Fibroblast of villous mesenchyme (primary cell): ENCODE data around the gene CFC1B. TPM values are rescaled to one million over a fixed set of nuclear protein-coding genes. Genes with fewer than 3 reads are reported as not detected.
"Not testable (repeated sequence)": the region's sequence is repeated elsewhere in the genome, so short reads cannot be mapped to it uniquely, and the experiment has no call there.

Source experiments
- DNase-seq: peaks from one replicate; pipeline ENCODE4 v3.0.0-alpha.2; 2010; ENCODE audit warnings: low read depth
- H3K4me3 ChIP-seq: 2 replicates; pipeline ENCODE4 v1.5.1; 2011; ENCODE audit warnings: low read depth, mild to moderate bottlenecking, low read length
- small RNA-seq: library from RNA; depleted of rRNA; stranded (forward); fragments of <200 nt; gene quantifications from one replicate; pipeline ENCODE3, GENCODE V24; 2012
- total RNA-seq: library from RNA; depleted of rRNA; stranded (reverse); fragments of >200 nt; gene quantifications from 2 replicates; pipeline ENCODE4 v1.2.3, GENCODE V29; 2012

The CFC1B gene
- total RNA-seq, 1 donor = not detected

DNA sequence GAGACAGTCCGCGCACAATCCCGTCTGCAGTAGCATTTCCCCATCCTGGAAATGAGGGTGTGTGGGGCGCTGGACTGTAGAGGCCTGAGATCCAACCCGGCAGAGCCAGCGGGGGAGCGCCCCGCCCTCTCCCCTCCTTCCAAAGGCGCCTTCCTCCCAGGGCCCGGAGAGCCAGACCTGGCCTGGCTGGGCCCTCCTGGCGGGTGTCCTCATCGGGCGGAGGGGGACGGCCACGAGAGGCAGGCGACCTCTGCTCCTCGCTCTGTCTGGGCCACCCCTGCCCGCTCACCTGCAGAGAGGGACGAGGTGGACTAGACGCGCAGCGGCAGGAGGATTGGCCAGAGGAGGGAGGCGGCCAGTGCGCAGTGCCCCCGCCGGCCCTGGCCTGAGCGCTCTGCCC lies 28.5 kb downstream of the CFC1B start:
- not testable (repeated sequence) for DNase-seq, H3K4me3 ChIP-seq

DNA sequence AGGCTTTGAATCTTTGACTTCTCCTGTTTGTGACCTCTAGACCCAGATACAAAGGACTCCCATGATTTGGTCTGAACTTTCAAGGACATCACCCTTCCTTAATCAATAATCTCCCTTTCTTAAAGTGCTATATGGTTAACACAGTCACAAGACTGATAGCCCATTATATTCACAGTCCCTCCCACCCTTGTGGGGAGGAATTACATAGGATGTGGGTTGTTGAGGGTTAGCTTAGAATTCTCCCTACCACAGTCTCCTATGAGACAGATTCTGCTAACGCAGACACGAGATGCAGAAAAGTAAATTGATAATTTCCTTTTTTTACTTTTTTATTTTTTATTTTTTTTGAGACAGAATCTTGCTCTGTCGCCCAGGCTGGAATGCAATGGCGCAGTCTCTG lies 33.2 kb downstream of the CFC1B start:
- not testable (repeated sequence) for DNase-seq, H3K4me3 ChIP-seq

GRCh38 chr2:130556441-130556840 lies 35.4 kb downstream of the CFC1B start:
- not testable (repeated sequence) for DNase-seq, H3K4me3 ChIP-seq

- H3K4me3 ChIP-seq, DNase-seq: not testable (repeated sequence)
These were observed 45.1 kb downstream of the CFC1B start for GRCh38 chr2:130566165-130566564.

DNA sequence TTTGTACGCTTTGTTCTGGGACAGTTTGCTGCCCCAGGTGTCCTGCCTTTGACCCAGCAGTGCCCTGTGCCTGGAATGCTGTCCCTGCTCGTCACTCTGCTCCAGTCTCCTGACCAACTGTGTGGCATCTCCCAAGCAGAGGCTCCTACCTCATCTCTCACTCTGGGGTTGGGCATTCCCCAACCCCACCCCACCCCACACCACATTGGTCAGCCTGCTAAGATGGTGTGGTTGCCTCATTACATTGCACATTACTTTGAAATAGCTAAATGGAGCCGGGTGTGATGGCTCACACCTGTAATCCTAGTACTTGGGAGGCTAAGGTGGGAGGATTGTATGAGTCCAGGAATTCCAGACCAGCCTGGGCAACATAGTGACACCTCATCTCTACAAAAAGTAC lies 50.9 kb downstream of the CFC1B start:
- not testable (repeated sequence) for DNase-seq, H3K4me3 ChIP-seq

GRCh38 chr2:130574230-130574629 lies 53.2 kb downstream of the CFC1B start:
- not testable (repeated sequence) for DNase-seq, H3K4me3 ChIP-seq

DNA sequence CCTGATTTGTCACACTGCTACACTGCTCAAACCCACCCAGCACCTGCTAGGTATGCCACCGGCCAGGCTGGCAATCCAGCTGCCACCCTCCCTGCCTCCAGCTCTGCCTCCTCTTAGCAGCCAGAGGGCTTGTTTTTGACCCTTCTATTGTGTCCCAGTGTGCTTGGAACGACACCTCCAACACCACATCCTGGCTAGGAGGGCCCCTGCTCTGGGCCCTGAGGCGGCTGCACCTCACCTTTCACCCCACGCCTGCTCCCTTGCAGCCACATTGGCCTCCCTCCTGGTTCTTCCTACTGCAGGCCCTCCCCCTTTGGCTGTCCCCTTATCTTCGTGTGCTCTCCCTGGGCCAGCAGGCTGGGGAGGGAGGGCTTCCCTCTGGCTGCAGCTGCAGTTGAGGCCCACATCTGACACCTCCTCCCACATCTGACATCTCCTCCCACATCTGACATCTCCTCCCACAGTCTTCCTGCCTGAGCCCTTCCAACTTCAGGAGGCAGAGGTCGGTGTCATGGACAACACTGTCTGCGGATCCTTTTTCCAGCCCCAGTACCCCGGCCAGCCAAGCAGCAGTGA lies 55.3 kb downstream of the CFC1B start:
- not testable (repeated sequence) for DNase-seq

GRCh38 chr2:130577559-130577958 lies 56.5 kb downstream of the CFC1B start:
- H3K4me3 ChIP-seq, DNase-seq: not testable (repeated sequence)

More for the DNA sequence above, 55.3 kb downstream of the CFC1B start:
- not testable (repeated sequence) for H3K4me3 ChIP-seq

Small RNA genes within 50 kb of the gene (small RNA-seq; reads per million reads assigned to genes)
- gene RF00017 (not detected), gene RNU6-473P (not detected)

Other genes starting within 250 kb of the CFC1B start
- 60.5 and 68.0 TPM in 2 replicates for gene IMP4, start 178.3 kb upstream of the CFC1B start, total RNA-seq
- gene PTPN18, start 165.2 kb upstream of the CFC1B start, total RNA-seq = 17.7 and 18.4 TPM in 2 replicates
- gene POTEI, start 11.9 kb upstream of the CFC1B start, total RNA-seq = under 0.01 TPM in 1 of 2 replicates, not detected in the other
- not detected in 2 replicates for gene CFC1, start 78.4 kb downstream of the CFC1B start, total RNA-seq
- not detected in 2 replicates for gene POTEJ, start 90.2 kb downstream of the CFC1B start, total RNA-seq
- not detected in 2 replicates for gene GPR148, start 207.8 kb downstream of the CFC1B start, total RNA-seq
- gene AMER3, start 234.3 kb downstream of the CFC1B start, total RNA-seq = not detected in 2 replicates